Fibroblast of lung (primary cell): ENCODE data around the gene LRP1. TPM values are rescaled to one million over a fixed set of nuclear protein-coding genes. Genes with fewer than 3 reads are reported as not detected.

ENCODE experiments used
- DNase-seq, 2 donors: peaks; one replicate each; pipeline versions ENCODE4 v3.0.0 to v3.0.0-alpha.2; 2010; ENCODE audit warnings: low read depth in 2 of 2
- H2AFZ ChIP-seq: 2 replicates; pipeline ENCODE4 v1.5.1; 2012; ENCODE audit warnings: low read length, control low read depth, inconsistent platforms
- H3K27ac ChIP-seq: 2 replicates; pipeline ENCODE4 v1.5.1; 2011; ENCODE audit warnings: low read length, control low read depth; ENCODE audit not compliant: insufficient read depth
- H3K27me3 ChIP-seq: 2 replicates; pipeline ENCODE4 v1.5.1; 2011; ENCODE audit warnings: mild to moderate bottlenecking, low read length; ENCODE audit not compliant: control insufficient read depth, insufficient read depth
- H3K36me3 ChIP-seq: 2 replicates; pipeline ENCODE4 v1.5.1; 2011; ENCODE audit warnings: low read length; ENCODE audit not compliant: control insufficient read depth, insufficient read depth
- H3K4me1 ChIP-seq: 2 replicates; pipeline ENCODE4 v1.5.1; 2011; ENCODE audit warnings: low read length; ENCODE audit not compliant: control insufficient read depth, insufficient read depth; ENCODE audit errors: extremely low read depth
- H3K4me2 ChIP-seq: 2 replicates; pipeline ENCODE4 v1.5.1; 2011; ENCODE audit warnings: low read length, control low read depth; ENCODE audit not compliant: insufficient read depth; ENCODE audit errors: extremely low read depth
- H3K4me3 ChIP-seq, 4 experiments: fragments of 200-600 bp in 1 of 4; sonication (generic) in 1 of 4; replicated peaks in 1 of 4; 2 replicates each; pipeline ENCODE4 v1.5.1; 2011 to 2016; ENCODE audit warnings: low read length in 4 of 4, low read depth in 3 of 4, mild to moderate bottlenecking in 3 of 4, control low read depth in 2 of 4, inconsistent platforms in 1 of 4, mixed read lengths in 1 of 4; ENCODE audit not compliant: insufficient read depth in 1 of 4; ENCODE audit errors: control extremely low read depth in 1 of 4
- H3K79me2 ChIP-seq: 2 replicates; pipeline ENCODE4 v1.5.1; 2012; ENCODE audit warnings: mild to moderate bottlenecking, low read length, inconsistent platforms; ENCODE audit not compliant: control insufficient read depth, insufficient read depth
- H3K9ac ChIP-seq: 2 replicates; pipeline ENCODE4 v1.5.1; 2011; ENCODE audit warnings: mild to moderate bottlenecking, low read length, control low read depth; ENCODE audit not compliant: insufficient read depth
- H3K9me3 ChIP-seq: 2 replicates; pipeline ENCODE4 v1.5.1; 2012; ENCODE audit warnings: low read depth, low read length; ENCODE audit not compliant: control insufficient read depth, insufficient read depth
- H4K20me1 ChIP-seq: 2 replicates; pipeline ENCODE4 v1.5.1; 2011; ENCODE audit warnings: low read length; ENCODE audit not compliant: control insufficient read depth, insufficient read depth; ENCODE audit errors: extremely low read depth
- CTCF ChIP-seq, 2 donors: IDR thresholded peaks in 1 of 2; conservative IDR thresholded peaks in 1 of 2; 1 replicate in 1 of 2; 2 replicates in 1 of 2; pipeline ENCODE4 v1.5.1; 2011 to 2012; ENCODE audit warnings: low read length in 2 of 2, control low read depth in 1 of 2, inconsistent platforms in 1 of 2, low read depth in 1 of 2, mild to moderate bottlenecking in 1 of 2
- EZH2 ChIP-seq: IDR thresholded peaks from 2 replicates; pipeline ENCODE4 v1.5.1; 2012; ENCODE audit warnings: low read length, control low read depth, mild to moderate bottlenecking; ENCODE audit errors: missing control alignments
- polyA plus RNA-seq, 2 donors: library from polyadenylated mRNA; depleted of rRNA in 1 of 2; stranded (reverse) in 1 of 2; unstranded in 1 of 2; fragments of >200 nt; gene quantifications; 2 replicates each; pipeline ENCODE4 v1.2.1, GENCODE V29; 2011 to 2012; ENCODE audit warnings: missing spikeins in 1 of 2
- total RNA-seq: library from RNA; depleted of rRNA; stranded (reverse); fragments of >200 nt; gene quantifications from 2 replicates; pipeline ENCODE4 v1.2.1, GENCODE V29; 2014

The LRP1 gene
- total and polyA plus RNA-seq, 2 donors (not counting 1 experiment from before 2014, with no cell fraction given), result 92.2 to 464 TPM

DNA sequence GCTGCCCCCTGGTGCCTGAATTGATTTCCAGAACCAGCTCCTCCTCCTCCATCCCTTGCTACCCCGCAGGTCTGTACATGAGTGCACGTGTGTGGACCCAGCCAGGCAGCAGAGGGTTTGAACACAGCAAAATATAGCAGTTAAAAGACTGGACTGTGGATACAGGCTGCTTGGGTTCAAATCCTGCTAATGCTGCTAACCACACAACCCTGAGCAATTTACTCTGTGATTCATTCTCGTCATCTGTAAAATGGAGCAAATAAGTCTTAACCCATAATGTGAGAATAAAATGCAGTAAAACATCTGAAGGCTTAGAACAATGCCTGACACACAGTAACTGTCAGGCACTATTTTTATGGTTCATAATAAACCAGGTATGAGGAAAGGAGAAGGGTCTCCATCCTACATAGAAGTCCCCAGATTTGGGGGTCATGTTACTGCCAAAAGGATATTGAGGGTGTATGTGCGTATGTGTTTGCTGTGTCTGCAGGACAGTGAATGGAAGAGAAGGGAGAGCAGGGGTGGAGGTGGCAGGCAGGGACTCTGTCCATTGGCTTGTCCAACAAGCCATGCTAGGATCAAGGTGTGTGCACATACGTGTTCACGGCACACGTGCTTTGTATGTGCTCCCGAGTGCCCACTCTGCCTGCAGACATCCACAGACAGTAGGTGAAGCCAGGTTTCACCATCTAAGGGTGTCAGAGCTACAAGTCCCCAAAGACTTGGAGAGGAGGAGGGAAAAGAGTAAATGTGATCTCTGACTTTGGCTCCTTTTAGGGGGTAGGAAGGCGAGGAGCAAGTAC, 15.6 kb upstream of the LRP1 start:
- Histone ChIP-seq H3K27ac (peak overlapping the region; percentile 98), H3K9ac (no peak overlapping the region), H2AFZ (no peak overlapping the region), H4K20me1 (no peaks in the 10 kb centered on the region), H3K4me2 (peak overlapping the region; percentile 99), H3K79me2 (peaks cover 21% of the 10 kb centered on the region), H3K4me3 (peak overlapping the region in 2 of 4 experiments; percentile 88 to 95), H3K4me1 (peaks cover 6% of the 10 kb centered on the region), H3K36me3 (no peaks in the 10 kb centered on the region), H3K9me3 (no peaks in the 10 kb centered on the region), H3K27me3 (no peaks in the 10 kb centered on the region)
- no peak for DNase-seq
- TF ChIP-seq EZH2 (no peak), CTCF (conservative IDR thresholded peaks at IDR 0.05 in 1 of 2, IDR thresholded peaks at IDR 0.05 in 1 of 2; ENCODE audit: low read depth in 1 of 2, low read length in 2 of 2) (peak in 1 of 2 donors; percentile 74)

DNA sequence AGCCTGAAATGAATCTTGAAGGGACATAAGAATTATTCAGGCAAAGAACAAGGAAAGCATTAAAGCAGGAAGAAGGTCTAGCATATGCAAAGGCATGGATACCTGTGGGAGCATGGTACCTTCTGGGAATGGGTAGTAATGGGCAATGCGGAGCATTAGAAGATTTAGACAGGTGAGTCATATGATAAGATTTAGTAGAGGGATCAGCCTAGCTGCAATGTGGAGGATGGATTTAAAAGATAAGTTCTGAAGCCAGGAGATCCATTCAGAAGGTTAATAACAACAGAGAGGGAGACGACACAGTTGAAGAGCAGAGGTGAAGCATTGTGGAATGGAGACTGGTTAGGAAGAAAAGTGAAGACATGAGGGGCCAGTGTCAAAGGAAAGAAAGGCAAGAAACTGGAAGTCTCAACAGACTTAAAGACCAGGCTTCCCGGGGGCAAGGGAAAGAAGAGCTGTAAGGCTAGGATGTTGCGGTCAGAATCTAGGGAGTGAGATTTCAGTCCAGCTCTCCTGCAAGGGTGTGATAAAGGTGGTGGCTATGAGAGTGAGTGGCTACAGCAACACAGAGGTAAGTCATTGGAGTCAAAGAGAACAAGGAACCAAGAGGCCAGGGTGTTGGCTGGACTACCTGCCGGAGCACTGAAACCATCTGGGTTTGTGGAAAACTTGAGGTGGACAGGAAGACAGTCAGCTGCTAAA, 11.6 kb upstream of the LRP1 start:
- H3K27me3 ChIP-seq, result no peaks in the 10 kb centered on the region

More for the DNA sequence above, 11.6 kb upstream of the LRP1 start:
- Histone ChIP-seq H3K4me2 (no peak overlapping the region), H2AFZ (no peak overlapping the region), H3K9me3 (no peaks in the 10 kb centered on the region), H3K79me2 (no peaks in the 10 kb centered on the region), H4K20me1 (no peaks in the 10 kb centered on the region), H3K9ac (no peak overlapping the region), H3K4me1 (peaks cover 12% of the 10 kb centered on the region), H3K27ac (no peak overlapping the region), H3K36me3 (no peaks in the 10 kb centered on the region), H3K4me3 (no peak overlapping the region)
- TF ChIP-seq EZH2 (no peak), CTCF (conservative IDR thresholded peaks at IDR 0.05 in 1 of 2, IDR thresholded peaks at IDR 0.05 in 1 of 2; ENCODE audit: low read depth in 1 of 2, low read length in 2 of 2) (no peak)
- DNase-seq, result no peak
